ENCODE results near the gene CCDC170.

GRCh38 chr6:151524059-151524458, 30.2 kb downstream of the CCDC170 start:
- TF ChIP-seq YY1 (IDR thresholded peaks at IDR 0.05; ENCODE audit: insufficient read depth, insufficient read length) (no peak), SUZ12 (IDR thresholded peaks at IDR 0.05; ENCODE audit: extremely low read depth, insufficient read depth, insufficient read length) (no peak)

Data from NT2/D1 (cell line).